ENCODE measurements around the gene PRKAR2A.
"Not testable (repeated sequence)": the region's sequence is repeated elsewhere in the genome, so short reads cannot be mapped to it uniquely, and the experiment has no call there.

PRKAR2A gene

GRCh38 chr3:48770192-48770502 lies 77.5 kb downstream of the PRKAR2A start:
- DNase-seq: no peak

DNA sequence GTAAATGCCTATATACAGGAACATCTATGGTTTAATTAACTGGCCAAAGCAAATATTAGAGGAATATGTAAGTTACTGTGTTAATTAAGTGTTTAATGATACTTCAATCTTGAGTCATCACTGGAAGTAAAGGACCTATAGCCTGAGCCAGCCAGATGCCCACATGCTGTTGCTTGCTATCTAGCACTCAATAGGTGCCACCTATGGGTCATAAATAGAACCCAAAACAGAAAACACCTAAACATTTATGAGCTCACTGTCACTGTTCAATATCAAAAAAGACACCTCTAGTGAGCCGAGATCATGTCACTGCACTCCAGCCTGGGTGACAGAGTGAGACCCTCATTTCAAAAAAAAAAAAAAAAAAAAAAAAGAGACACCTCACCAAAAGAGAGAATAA lies 82.3 kb downstream of the PRKAR2A start:
- DNase-seq: no peak

DNA sequence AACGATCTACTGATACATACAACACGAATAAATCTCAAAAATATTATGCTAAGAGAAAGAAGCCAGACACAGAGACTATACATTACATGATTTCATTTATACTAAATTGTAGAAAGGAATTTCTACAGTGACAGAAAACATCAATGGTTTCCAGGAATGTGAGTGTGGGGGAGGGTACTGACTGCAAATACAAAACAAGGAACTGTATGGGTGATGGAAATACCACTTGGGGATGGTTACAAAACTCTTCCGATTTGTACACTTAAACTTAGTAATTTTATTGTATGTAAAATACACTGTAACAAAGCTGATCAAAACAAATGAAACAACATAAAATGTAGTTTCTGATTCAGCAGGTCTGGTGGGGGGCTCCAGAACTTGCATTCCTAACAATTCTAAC lies 84.9 kb downstream of the PRKAR2A start:
- DNase-seq: no peak

DNA sequence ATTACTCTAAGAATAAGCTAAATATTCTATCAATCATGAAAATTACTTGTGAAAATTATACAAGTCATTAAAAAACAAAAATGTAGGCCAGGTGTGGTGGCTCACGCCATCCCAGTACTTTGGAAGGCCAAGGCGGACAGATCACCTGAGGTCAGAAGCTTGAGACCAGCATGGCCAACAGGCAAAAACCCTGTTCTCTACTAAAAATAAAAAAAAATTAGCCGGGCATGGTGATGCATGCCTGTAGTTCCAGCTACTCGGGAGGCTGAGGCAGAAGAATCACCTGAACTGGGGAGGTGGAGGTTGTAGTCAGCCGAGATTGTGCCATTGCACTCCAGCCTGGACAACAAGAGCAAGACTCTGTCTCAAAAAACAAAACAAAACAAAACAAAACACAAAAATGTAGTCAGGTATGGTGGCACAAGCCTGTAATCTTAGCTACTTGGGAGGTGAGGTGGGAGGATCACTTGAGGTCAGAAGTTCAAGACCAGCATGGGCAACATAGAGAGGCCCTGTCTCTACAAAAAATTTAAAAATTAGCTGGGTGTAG lies 87.6 kb downstream of the PRKAR2A start:
- not testable (repeated sequence) for DNase-seq

GRCh38 chr3:48759531-48759930 lies 88.1 kb downstream of the PRKAR2A start:
- not testable (repeated sequence) for DNase-seq

GRCh38 chr3:48759071-48759470 lies 88.6 kb downstream of the PRKAR2A start:
- DNase-seq: no peak

DNA sequence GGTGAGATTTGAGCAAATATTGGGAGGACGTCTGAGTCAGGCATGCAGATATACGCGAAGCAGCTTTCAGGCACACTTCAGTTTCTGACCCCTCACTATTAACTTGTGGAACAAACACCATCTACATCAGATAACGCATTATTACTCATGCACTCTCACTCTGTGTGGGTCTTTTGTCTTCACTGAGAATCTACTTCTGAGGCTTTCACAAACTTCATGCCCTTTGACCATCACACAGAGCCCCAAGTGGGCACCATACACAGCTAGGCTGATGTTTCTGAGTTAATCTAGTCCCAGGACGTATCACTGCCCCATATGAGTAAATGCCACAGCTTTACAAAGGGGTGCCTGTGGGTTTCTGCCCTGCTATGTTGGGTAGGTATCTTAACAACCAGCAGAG lies 91.0 kb downstream of the PRKAR2A start:
- DNase-seq: no peak

GRCh38 chr3:48750856-48751255 lies 96.8 kb downstream of the PRKAR2A start:
- no peak for DNase-seq

- no peak for DNase-seq
Measured at GRCh38 chr3:48748754-48749153, 98.9 kb downstream of the PRKAR2A start.

- DNase-seq: no peak
Measured at GRCh38 chr3:48747706-48748105, 100.0 kb downstream of the PRKAR2A start.

DNA sequence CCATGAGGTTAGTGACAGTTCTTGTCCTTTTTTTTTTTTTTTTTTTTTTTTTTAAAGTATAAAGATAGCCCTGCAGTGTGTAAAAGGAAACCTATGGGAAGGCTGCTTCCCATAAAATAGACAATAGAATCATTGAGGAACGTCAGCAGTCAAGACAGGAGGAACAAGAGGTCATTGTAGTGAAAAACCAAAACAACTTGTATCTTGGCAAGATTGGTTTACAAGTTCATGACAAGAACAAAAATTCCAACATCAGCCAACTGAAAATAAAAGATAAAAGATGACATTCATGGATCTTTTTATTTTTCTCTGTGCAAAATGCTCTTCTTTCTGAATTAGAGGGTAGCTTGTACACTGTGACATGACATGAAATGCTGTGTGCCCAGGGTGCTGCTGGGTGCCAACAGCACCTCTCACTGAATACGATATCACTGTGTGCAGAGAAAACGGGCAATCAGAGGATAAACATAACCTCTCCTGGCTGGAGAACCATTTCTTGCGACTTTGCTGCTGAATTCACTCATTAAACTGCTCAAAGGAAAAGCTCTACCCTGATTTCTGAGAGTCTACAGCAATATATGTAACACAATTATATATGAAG lies 100.6 kb downstream of the PRKAR2A start:
- DNase-seq: no peak

GRCh38 chr3:48743773-48744172 lies 103.9 kb downstream of the PRKAR2A start:
- no peak for DNase-seq

DNA sequence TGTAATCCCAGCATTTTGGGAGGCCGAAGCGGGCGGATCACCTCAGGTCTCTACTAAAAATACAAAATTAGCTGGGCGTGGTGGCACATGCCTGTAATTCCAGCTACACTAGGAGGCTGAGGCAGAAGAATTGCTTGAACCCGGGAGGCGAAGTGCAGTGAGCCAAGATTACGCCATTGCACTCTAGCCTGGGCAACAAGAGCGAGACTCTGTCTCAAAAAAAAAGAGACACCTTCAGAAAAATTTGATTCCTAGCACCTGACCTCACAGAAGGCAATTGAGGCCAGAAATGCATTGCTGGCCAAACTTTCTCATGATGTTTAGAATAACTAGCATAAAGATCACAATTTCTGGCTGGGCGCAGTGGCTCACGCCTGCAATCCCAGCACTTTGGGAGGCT lies 106.4 kb downstream of the PRKAR2A start:
- not testable (repeated sequence) for DNase-seq

GRCh38 chr3:48739955-48740823 lies 107.5 kb downstream of the PRKAR2A start:
- no peak for DNase-seq

- no peak for DNase-seq
Measured at GRCh38 chr3:48739617-48739954, 108.1 kb downstream of the PRKAR2A start.

DNA sequence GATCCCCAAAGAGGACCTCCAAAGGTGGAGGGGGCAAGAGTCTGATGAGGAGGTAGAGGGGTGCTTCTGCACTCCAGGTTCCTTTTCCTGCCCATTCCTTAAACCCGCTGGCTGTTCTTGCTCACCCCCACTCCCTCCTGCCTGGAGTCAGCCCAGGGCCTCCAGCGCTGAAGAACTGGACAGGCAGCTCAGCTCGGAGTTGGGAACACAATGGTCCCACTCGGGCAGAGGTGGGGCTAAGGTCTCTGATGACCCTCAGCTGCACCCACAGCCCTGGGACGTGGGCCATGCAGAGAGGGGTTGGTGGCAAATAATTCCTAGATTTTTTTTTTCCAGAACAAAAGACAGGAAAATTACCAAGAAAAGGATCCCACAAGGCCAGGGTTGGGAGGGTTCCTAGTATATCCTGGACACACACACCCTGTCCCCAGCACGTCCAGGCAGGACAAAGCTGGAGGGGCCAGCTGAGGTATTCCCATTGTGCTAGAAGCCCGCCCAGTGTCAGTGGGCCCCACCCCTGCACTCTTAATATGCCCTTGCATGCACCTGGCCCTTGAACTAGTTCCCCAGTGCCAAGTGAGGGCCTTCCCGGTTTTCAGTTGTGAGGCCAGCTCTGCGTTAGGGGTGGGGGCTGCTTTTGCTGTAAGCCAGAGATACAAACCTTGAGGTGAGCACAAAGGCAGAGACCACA lies 108.6 kb downstream of the PRKAR2A start:
- no peak for DNase-seq

DNA sequence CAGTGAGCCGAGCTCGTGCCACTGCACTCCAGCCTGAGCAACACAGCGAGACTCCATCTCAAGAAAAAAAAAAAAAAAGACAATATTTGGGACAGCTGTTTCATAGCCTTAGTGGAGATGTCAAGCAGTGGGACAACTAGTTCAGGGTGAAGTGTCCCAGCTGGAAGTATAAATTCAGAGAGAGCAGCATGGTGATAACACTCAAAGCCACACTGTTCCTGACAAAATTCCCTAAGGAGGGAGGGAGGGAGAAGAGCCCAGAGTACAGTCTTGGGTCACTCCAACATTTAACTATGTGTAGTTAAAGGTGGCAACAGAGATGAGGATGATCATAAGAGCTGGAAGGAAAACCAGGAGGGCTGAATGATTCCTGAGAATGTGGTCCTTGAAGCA lies 109.5 kb downstream of the PRKAR2A start:
- DNase-seq: no peak

GRCh38 chr3:48735075-48735767 lies 112.5 kb downstream of the PRKAR2A start:
- not testable (repeated sequence) for DNase-seq

GRCh38 chr3:48734541-48734940 lies 113.1 kb downstream of the PRKAR2A start:
- DNase-seq: not testable (repeated sequence)

- DNase-seq: not testable (repeated sequence)
Measured at GRCh38 chr3:48733752-48734518, 113.7 kb downstream of the PRKAR2A start.

DNA sequence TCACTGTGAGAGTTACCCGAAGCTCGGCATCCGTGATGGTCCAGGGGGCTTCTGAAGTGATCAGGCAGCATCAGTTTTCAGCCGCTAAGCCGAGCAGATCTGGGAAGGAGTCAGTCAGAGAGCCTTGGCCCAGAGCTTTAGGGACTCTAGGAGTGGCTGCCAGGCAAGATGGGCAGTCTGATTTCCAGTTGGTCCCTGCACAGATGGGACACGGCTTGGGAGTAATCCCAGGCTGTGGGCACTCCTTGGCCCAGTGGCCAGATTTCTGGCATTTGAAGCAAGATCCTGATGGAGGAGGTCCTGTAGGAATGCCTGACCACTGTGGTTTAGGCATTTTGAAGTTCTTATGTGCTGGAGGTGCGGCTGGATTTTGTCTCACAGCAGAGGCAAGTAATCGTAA lies 120.2 kb downstream of the PRKAR2A start:
- no peak for DNase-seq

DNA sequence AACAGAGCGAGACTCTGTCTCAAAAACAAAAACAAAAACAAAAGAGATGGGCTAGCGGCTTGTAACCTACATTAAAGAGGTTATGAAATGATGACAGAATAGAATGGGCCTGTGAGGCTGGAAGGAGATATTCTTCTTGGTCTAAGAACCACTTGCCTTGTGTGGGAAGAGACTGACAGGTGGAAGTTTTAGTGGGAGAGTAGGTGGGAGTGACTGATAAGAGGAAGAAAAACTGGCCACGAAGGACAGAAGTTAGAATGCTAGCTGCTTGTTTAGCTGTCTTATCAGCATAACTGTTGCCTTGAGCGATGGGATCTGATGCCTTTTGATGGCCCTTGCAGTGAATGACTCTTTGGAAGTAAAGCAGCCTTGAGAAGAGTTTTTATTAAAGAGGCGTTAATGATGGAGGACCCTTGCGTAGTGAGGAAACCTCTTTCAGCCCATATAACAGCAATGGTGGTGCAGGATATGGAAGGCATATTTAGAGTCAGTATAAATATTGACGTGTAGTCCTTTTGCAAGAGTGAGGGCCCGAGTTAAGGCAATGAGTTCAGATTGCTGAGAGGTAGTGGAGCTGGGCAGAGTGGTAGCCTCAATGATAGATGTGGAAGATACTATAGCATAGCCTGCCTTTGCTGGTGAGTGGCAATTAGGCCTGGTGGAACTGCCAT lies 122.4 kb downstream of the PRKAR2A start:
- DNase-seq: not testable (repeated sequence)

Measured in NCI-H1105 treated with DMSO at 0.1 percent for 48 hours (cell line).